Measurements from ENCODE around the gene RFTN1.

GRCh38 chr3:16444344-16444743 lies 69.2 kb downstream of the RFTN1 start:
- TF ChIP-seq CTCF (conservative IDR thresholded peaks at IDR 0.05 in 1 of 2, IDR thresholded peaks at IDR 0.05 in 1 of 2; ENCODE audit: low read depth in 1 of 2, low read length in 2 of 2) (no peak), EZH2 (IDR thresholded peaks at IDR 0.05; ENCODE audit: low read length, missing control alignments) (no peak)
